Non-pigmented ciliary epithelial cell (primary cell): ENCODE measurements around the gene KCNMA1.
A peak's percentile ranks its signal among the peaks of the same experiment; 100 is the strongest.
"Not testable (repeated sequence)": the region's sequence is repeated elsewhere in the genome, so short reads cannot be mapped to it uniquely, and the experiment has no call there.

ENCODE experiments used
- DNase-seq: peaks from one replicate; pipeline ENCODE4 v3.0.0-alpha.2; 2010; ENCODE audit warnings: low read depth

KCNMA1 gene

DNA sequence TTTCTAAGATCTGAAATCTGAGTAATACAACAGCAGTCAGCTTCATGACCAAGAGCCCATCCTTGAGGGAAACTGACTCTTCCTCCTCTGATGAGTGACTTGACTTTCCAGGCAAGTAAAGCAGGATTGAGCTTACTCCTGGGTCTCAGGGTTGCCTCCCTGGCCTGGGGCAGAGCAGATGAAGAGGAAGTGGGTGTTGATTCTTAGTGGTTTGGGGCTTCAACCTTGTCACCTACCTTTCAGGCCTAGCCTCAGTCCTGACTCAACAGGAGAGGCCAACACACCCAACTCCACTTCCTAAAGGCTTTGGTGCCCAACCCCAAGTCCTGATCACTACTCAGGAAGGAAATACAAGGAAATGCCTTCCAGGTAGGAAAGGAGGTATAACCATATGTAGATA is 54.1 kb downstream of the KCNMA1 start:
- DNase-seq, result no peak

DNA sequence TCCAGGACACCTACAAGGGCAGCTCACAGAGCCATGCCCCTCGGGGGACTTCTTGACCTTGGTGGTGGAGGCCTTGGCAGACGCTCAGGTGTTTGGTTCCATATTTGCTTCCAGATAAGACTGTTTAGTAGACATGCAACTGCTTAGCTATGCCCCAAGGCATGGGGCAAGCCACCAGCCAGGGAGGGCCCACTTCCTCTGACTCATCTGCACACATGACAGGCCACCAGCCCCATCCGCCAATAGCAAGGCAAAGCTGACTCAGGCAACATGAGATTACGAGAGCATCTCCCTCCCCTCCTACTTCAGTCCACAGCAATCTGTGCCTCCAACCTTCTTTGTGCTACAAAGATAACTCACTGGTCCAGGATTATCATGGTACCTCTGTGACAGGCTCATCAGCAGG is 54.9 kb downstream of the KCNMA1 start:
- peak; percentile 36 for DNase-seq

DNA sequence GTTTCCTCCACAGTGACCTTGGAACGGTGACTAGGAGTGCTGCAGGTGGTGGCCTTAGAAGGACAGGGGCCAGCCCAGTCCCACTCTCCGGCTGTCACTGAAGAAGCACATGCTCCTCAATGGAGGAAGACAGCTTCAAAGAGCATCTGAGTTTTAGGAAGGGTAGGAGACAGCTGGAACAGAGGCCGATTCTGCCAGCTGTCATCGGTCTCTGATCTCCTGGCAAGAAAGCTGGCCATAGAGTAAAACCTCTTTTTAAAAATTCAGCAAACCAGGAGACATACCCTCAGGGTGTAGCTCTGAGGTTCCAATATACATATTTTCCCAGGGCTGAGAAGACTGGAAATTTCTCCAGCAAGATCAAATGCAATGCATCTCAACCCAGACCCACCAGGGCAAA is 55.9 kb downstream of the KCNMA1 start:
- DNase-seq, result no peak

DNA sequence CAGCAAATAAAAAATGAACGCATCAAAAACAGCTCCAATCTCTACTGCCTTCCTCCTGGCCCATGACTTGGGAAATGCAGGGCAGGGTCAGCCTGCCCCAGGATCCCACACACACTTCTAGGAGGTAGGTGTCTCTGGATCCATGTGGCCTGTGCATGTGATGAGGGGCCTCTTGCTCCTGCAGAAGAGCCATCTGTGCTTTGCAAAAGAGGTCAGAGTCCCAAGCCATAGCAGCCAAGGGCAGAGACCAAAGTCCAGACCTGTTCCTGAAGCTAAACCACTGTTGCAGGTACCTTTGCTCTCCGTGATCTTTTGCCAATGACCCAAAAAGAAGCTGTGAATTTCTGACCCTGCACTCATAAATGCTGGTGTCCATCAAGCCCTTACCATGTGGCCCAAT is 57.1 kb downstream of the KCNMA1 start:
- DNase-seq, result no peak

DNA sequence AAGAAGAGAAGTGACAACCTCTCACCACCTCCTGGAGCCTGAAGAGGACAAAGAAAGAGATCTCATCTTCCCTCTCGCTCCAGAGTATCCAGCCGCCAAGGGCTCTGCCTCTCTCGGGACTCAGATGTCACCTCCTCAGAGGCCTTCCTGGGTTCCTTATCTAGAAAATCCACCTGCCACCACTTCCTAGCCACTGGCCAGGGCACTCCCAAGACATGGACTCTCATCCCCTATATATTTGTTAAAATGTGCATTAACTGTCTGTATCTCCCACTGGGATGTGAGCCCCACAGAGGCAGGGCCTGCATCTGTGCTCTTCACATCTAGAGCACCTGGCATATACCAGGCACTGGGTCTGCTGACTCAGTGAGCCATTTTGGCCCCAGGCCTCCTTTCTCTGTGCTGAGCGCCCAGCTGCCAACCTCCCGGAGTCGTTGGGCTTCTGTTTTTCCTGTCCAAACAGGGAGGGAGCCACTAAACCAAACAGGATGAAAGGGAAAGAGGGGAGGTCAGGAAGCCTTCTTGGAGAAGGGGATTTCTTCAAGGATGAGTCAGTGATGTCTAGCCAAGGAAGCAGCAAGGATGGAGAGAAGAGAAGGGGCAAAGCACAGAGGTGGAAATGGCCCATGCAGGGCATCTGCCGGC is 58.9 kb downstream of the KCNMA1 start:
- no peak for DNase-seq

DNA sequence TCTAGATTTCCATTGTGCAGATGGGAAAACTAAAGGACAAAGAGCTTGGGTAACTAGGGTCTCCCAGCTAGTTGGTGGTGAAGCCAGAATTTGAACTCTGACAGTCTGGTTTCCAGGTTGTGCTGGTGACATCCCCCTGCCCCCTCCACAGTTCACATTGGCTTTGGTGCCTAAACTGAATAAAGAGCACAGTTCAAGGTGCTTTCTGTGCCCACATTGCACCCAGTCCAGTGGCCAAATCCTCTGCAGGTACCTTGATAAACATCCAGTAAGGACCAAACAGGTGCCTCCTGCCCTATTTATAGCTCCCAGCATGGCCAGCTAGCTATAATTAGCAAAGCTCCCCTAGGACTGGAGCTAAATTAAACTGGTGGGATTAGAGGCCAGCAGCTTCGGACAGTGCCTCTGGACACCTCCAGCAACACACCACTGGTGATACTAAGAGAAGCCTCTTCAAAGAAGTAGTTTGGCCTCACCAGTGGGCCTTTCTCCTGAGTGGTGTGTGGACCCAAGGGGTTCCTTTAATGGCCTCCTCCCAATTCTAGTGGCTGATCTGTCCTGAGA is 59.9 kb downstream of the KCNMA1 start:
- DNase-seq, result no peak

DNA sequence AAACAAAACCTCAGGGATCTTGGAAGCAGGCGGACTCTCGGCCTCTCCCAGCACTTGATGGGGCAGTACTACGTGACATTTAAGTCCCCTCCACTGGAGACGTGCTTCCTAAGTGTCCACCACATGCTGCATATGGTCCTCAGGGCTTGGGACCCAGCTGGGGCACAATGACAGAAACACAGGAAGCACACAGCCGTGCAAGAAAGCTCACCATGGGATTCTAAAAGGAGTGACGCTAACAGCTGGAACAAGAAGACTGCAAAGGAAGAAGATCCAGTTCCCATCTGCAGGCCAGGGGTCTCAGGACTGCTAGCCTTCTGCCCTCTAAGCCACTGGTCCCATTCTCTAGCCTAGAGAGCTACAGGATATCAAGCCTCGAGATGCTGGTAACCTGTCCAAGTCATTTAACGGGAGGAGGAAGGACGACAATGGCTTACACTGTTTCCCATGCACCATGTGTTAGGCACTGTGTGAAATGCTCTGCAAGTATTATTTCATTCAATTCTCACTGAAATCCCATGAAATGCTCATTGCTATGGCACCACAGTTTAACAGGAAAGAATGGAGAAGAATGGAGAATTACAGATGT is 61.1 kb downstream of the KCNMA1 start:
- no peak for DNase-seq

DNA sequence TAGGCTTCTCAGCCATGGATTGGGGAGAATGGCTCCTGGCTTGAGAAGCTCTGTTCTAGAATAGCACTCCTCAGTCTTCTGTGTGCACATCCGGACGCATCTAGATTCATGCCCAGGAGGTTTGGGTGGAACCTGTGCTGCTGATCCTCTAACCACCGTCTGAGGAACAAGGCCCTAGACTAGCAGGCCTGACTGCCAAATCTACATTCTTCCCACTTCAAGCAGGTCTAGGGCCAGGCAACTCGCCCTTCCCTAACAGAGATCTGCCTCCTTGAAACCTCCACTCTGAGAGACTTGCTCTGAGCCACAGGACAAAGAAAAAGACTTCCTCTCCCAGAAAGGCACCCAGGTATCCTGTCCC is 61.6 kb downstream of the KCNMA1 start:
- DNase-seq, result no peak

DNA sequence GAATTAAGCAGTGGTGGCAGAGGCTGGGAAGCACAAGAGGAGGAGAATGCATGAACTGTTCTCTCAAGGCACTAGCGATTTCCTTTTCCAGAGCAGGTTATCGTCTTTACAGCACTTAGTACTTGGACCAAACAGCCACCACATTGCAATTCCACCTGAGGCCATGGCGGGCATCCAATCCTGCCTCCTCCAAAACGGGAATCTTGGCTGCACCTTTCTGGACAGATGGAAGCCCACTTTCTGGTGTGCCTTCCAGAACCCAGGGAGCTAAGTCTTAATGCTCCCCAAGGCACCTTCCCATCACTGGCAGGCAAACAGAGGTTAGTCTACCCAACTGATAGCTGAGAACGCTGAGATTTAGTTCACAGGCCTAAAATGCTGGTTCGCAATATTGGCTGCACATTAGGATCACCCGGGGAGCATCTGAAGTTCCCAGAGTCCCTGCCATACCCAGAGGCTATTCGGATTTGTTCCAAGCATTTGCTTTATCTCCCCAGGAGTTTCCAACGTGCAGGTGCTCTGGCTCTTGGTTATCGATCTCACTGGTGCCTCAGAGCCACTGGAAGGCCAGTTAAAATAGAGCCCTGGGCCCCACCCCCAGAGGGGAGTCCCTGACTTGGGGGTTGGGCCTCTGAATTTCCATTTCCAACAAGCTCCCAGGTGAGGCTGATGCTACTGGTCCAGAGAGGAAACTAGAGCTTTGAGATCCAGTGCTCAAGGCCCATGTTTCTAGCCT is 62.2 kb downstream of the KCNMA1 start:
- no peak for DNase-seq

DNA sequence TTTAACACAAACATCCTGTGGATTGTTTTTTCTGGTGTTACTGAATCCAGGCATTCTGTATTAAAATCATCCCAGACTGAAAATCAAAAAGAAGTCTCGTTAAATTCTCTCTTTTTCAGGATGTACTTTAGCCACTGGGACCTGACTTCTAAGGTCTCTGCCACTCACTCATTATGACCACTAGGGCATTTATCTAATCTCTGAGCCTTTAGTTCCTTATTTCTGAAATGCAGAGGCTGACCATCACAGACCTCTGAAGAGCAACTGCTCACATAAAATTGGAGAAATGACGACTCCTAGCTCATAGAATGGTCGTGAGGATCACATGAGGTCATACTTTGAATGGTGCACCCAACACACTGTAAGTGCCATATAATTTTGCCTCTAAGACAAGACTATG is 63.2 kb downstream of the KCNMA1 start:
- DNase-seq, result no peak

DNA sequence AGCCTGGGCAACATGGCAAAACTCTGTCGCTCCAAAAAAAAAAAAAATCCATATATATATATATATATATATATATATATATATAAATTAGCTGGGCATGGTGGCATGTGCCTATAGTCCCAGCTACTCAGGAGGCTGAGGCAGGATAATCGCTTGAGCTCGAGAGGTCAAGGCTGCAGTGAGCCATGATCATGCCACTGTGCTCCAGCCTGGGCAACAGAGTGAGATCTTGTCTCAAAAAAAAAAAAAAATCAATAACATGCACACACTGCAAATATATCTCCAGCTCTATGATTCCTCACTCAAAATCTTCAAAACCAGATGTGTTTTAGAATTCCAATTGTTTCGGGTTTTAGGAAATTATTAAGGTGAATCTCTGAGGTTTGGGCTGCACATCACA is 65.1 kb downstream of the KCNMA1 start:
- DNase-seq, result not testable (repeated sequence)

DNA sequence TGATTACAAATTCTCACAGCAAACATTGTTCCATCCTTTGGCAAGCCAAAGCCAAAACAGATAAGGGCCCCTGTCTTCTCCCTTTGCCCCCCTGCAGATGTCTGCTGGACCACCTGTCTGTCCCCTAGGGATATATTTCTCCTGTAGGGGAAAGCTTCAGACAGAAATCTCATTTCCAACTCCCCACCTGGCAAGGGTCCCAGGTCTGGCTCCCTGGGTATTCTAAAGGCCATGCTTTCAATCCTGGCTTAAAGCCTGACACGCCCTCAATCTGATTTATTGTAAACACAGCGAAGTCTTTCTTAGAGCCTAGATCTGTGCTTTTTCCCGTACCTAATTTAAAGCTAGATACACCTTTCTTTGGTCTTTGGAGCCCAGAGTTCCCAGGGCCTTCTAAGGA is 66.1 kb downstream of the KCNMA1 start:
- no peak for DNase-seq

DNA sequence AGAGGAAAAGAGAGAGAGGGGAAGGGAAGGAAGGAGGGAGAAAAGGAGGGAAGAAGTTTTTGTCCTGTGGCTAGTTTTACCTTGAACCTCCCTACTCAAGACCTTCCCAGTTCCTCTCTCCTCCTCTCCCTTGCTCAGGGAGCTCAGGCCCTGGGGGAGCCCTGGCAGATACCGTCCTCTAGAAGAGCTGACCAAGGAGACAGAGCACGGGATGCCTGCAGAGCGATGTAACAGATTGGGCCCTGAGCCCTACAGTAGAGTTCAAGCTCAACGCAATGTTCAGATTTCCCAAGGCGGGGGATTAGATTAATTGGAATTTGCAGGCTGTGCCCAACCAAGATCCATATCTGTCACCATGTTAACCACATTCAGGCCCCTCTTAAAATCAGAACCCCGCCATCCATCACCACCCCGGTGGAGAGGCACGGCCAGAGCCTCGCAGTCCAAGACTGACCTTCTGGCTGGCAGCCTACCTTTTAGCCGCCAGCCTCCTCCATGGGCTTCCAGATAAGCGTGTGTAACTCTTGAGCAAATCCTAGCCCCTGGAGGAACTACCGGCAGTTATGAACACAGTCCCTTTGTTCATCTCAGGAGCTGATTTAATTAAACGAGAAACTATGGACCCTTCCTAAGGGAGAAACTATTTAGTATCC is 70.6 kb downstream of the KCNMA1 start:
- DNase-seq, result no peak

DNA sequence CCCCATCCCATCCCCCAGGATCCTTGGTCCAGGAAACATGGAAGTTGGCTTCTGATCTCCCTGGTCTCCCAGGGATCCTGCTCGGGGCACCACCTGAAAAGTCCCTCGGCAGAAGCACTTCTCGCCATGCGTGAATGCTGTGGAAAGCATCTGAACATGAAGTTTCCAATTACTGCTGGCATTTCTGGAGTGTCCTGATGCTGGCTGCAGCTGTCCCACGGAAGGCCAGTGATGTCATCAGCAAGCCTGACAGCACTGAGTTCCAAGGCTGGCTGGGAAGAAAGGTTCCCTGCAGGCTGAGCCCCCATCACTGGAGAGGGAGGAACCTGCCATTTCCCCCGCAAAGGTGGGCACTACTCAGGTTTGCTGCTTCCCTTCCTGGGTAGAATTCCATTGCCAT is 71.4 kb downstream of the KCNMA1 start:
- DNase-seq, result no peak

DNA sequence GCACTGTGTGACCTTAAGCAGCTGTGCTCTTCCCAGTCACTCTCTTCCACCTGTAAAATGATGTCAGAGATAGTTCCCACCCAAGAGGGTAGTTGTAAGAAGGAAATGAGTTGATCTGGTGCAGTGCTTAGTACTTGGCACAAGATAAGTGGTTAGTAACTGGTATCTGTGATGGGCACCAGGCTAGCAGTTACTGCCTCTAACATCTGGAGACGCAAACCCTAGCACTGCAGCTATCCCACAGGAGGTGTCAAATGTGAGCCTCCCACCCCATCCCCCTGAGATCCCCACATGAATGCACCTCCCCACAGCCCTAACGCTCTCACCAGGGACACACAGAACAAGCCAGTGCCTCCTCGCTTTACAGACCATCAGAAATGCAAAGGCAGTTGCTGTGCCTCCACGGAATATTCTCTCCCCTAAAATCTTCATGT is 72.0 kb downstream of the KCNMA1 start:
- DNase-seq, result no peak

DNA sequence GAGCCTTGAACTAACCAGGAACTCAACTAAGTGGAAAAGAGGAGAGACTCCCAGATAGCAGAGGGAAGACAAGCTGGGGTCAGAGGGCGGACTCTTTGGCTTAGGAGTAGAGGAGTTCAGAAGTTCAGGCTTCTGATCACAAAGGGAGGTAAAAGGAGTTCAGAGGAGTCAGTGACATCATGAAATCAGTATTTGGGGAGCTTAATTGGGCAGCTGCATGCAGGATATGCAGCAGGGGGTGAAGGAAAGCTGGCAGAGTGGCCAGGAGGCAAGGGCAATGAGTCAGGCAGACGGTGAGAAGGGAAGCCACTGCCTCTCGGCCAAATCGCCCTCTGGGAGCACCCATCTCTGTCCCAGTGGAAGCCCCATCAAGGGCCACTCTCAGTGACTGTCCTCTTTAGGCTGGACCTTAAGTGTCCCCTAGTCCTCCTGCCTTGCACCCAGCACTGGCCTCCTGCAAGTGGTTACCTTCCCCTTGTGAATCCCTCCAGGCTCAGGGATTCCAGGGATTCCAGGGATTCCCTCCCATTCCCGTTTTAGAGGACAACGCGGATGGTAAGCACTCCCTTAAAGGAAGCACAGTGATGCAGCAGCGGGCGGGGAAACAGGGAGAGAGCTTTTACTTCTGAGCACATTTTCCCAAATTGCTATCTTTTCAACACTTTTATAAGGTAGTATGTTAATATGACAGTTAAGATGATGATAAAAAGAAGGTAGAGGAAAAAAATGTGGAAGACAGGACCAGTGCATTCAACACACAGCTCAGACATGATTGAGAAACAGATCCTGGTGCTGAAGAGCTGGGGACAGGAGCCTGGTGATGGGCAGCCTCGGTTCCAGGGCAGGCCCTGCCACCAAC is 72.6 kb downstream of the KCNMA1 start:
- DNase-seq, result no peak

DNA sequence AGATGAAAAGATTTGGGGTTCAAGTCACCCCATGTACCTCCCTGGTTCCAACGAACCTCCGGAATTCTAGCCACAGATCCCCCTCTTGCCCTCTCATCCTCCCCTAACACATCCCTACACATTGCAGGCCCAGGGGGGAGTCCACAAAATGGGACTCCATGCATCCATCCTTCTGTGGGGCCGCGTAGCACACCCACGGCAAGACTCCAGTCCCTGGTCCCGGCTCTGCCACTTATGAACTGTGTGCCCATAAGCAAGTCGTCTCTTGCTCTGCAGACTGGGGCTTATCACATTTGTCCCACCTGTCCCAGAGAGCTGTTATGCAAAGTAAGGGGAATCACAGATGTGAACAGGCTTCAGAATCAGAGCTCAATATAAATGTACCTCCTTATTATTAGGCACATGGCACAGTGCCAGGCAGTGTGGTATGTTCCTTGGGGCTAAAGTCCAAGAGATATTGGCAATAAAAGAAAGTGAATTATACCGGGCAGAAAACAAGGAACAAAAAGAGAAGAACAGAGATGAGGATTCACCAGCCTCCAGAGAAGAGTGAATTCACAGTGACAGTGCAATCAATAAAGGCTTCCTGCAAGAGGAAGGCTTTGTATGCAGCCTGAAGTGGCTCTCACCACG is 73.9 kb downstream of the KCNMA1 start:
- DNase-seq, result no peak

DNA sequence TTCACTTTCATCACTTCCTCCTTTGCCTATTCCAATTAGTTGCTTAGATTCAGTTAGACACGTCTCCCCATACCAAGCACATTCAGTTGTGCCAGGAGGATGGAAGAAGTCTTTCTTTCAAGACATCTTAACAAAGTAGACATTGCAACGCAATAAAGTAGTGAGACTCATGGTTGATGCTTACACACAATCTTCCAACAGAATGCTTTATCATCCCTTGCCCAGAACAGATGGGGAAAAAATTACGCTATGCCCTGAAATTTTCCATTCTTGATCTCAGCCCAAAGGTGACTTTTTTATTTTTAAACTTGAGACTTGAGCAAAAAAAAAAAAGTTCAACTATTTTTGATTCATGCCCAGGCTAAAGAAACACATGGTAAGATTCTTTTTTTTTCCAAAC is 74.9 kb downstream of the KCNMA1 start:
- DNase-seq, result no peak

DNA sequence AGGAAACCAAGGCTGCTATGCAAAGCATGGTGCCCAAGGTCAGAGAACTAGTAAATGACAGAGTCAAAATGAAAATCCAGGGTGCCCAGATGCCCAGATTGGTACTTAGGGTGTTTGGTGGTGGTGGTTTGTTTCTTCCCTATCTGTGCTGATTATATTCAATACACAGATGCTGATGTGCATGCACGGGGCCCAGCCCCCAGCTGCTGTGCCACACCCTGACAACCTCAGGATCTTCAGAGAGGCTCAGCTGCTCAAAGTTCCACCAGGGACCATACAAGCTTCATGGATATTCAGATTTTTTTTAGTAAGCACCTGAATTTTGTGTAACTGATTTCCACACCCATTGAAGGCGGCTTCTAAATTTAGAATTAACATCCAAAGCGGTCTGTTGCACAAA is 75.6 kb downstream of the KCNMA1 start:
- no peak for DNase-seq

DNA sequence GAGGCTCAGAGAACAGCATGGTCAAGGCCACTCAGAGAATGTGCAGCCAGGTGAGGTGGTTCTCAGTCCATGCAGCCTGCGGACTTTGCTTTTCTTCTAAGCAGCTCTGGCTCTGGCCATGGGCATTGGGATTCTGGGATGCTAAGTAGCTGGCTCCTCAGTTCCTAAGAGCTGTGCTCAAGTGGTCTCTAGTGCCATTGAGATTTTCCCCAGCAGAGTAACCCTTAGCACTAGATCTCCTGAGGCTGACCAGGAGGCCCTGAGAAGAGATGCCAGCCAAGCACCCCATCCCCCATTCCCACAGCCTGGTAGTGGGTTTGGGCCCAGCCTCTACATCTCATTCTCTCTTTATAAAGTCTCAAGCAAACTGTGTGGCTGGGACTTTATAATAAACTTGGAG is 77.1 kb downstream of the KCNMA1 start:
- DNase-seq, result no peak

DNA sequence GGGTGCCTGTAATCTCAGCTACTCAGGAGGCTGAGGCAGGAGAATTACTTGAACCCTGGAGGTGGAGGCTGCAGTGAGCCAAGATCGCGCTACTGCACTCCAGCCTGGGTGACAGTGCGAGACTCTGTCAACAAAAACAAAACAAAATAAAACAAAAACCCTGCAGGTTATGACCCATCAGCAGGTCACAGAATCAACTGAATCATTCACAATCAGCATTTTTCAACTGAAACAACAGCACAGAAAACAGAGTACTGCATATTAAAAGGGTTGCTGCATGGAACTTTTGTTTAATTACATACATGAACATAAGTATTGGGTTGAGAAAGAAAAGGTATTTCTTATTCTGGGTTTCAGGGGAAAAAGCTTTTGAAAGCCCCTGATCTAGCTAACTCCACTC is 77.6 kb downstream of the KCNMA1 start:
- DNase-seq, result no peak
